HG02852 (cell line): Measurements from ENCODE around the gene NFKBIA.
"Not testable (repeated sequence)": the region's sequence is repeated elsewhere in the genome, so short reads cannot be mapped to it uniquely, and the experiment has no call there.

Experiments
- ATAC-seq: cut with Tn5 transposase; IDR thresholded peaks from one replicate; pipeline ENCODE4 v1.9.1; 2021; ENCODE audit warnings: mild to moderate bottlenecking, moderate library complexity; ENCODE audit not compliant: unreplicated experiment

The NFKBIA gene

GRCh38 chr14:35409595-35409994, 5.0 kb upstream of the NFKBIA start:
- no peak for ATAC-seq

DNA sequence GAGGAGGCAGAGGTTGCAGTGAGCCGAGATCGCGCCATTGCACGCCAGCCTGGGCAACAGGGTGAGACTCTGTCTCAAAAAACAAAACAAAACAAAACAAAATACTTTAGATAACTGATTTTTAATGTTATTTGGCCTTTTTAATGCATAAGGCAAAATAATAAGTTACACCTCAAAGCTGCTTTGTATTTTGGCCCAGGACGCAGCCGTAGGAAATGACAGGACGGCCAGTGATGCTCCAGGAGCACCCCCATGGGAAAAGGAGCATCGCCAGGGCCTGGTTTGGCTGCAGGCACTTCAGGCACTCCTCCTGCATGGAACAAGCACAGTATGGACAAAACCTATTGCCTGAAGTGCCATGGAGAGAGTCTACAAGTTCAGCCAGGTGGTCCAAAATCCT, 3.5 kb upstream of the NFKBIA start:
- no peak for ATAC-seq

DNA sequence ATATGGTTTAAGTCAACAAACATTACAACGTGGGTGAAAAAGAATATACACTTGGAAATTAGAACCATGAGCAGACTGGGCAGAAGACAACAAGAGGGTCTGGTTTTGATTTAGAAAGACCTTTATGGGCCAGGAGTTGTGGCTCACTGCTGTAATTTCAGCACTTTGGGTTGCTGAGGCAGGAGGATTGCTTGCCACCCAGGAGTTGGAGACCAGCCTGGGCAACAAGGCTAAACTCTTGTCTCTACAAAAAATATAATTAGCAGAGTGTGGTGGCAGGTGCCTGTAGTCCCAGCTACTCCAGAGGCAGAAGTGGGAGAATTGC, 2.7 kb upstream of the NFKBIA start:
- no peak for ATAC-seq

DNA sequence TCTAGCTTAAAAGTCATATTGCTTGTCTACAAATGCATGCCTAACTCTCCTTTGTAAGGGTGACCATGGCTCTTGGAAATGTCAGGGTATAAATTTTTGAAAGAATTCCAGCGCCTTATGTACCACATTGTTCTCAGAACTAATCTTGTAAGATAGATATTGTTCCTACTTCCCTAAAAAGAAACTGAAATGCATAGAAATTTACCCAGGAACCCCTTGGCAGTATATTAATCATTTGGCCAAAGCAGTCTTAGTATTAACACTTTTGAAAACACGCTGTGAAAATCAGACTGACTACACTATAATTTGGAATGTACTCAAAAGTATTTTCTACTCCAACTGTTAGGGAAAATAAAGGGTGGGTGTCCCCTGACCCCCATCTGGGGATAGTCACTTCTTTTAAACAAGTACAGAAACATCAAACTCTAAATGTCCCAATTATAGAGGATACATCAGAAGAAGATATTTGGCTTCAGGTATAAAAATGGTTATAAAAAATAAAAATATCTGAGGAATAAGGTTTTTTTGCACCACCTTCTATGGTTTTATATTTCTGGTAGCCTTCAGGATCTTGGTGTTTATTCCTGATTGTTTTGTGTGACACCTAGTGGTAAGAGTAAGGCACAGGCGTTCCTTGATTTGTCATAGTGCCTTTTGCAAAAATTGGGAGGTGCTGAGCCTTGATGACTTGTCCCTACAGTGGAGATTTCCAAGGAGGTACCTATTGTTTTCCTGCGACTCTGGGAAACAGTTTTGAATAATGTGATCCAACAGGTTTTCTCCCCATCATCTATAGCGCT, 2.2 kb upstream of the NFKBIA start:
- no peak for ATAC-seq

- no peak for ATAC-seq
Measured at GRCh38 chr14:35406090-35406489, 1.5 kb upstream of the NFKBIA start.

DNA sequence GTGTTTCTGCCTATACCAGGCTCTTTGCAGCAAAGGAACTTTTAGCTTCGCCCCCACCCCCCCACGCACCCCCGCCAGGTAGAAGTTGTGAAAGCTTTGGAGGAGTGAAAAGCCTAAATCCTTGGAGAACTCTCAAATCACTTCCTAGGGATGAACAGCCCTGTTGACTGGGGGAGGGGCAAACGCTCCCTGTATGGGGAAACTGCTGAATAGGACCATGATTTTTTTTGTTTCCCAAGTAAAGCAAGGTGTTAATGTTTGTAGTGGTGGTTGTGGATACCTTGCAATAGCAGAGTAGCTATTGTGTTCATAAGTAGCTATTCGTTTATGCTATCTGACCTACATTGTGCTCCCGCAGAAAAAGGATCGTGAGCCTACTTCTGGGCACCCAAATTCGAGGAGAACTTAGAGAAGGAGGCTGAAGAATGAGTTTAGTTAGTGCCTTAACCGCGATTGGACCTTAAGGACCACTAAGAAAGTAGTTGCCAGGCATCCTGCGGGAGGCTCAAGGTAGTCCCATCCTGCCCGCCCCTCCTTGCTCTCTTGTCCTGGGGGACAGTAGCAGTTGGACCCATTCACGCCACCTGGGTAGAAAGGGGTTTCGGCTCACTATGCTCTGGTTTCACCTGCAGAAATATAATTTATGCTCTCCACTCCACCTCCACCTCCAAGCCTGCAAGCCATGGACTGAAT, 901 bp upstream of the NFKBIA start:
- ATAC-seq = no peak

- peak; percentile 43 for ATAC-seq
Measured at GRCh38 chr14:35403603-35404448, 723 bp downstream of the NFKBIA start.

DNA sequence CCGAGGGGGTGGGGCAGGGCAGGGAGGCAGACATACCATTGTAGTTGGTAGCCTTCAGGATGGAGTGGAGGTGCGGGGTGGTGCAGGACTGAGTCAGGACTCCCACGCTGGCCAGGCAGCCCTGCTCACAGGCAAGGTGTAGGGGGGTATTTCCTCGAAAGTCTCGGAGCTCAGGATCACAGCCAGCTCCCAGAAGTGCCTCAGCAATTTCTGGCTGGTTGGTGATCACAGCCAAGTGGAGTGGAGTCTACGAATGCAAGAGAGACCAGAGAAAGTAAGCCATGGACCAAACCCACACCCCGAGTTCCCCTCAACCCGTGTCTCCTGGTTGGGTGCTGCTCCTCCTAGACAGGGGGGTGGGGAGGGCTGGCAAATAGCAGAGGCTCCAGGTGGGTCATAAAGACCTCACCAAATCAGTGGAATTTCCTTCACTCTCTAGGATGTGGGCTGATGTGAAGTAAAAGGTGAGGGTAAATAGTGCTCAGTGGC, 1.4 kb downstream of the NFKBIA start:
- no peak for ATAC-seq

- ATAC-seq = no peak
Measured at GRCh38 chr14:35402323-35403113, 2.0 kb downstream of the NFKBIA start.

DNA sequence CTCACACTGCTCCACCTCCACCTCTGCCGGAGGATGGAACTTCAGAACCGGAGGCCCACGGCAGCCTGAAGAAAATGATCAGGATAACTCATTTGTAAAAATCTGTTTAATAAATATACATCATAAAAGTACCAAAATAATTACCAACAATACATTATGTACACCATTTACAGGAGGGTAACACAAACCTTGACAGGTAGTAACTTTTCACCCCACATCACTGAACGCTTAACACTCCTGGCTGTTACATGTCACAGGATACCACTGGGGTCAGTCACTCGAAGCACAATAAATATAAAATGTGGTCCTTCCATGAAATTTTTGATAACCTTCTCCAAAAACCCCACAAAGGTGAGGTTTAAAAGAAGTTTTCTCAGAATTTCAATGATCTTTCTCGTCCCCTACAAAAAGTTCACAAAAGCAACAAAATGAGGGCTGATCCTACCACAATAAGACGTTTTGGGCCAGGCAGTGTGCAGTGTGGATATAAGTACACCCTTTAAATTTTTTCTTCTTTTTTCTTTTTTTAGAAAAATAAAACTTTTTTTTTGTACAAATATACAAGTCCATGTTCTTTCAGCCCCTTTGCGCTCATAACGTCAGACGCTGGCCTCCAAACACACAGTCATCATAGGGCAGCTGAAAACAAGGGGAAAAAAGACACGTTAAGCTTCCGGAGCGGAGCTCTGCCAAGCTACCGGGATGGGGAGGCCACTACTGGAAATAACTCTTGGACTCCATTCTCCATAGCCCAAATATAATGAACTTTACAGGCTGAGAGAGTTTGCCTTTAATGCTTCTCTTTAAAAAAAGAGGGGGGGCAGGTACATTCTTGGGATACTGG, 2.9 kb downstream of the NFKBIA start:
- ATAC-seq = no peak

DNA sequence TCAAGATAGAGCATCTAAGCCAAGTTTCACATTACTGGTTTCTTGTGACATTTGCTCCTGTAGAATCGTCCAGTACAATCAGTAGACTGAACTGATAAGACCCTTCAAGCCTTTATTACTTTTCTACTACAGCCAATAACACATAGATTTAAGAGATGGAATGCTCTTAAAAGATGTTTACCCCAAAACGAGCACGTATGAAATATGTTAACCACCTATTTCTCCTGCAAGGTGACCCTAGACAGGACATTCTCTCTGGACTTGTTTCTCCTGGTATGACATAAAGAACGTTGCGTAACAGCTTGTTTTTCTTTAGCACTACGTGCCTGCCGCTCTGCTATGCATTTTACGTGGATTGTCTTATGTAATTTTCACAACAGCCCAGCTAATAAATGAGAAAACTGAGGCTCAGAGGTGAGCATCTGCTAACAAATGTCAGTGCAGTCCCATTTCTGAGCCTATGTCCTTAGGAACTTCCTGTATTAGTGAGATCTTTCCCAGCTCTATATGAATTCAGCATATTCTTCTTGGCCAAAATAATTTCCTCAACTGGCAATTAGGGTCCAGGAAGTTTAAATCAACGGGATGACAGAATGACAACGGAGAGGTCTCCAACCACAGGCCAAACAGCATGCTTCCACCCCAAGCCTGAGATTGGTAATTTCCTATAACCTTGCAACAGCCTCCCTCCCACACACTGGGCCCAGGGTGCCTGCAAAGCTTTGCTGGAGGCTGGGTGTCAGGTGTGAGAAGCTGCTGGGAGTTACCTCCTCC, 3.7 kb downstream of the NFKBIA start:
- no peak for ATAC-seq

- ATAC-seq = no peak
Measured at GRCh38 chr14:35399083-35399937, 5.2 kb downstream of the NFKBIA start.

DNA sequence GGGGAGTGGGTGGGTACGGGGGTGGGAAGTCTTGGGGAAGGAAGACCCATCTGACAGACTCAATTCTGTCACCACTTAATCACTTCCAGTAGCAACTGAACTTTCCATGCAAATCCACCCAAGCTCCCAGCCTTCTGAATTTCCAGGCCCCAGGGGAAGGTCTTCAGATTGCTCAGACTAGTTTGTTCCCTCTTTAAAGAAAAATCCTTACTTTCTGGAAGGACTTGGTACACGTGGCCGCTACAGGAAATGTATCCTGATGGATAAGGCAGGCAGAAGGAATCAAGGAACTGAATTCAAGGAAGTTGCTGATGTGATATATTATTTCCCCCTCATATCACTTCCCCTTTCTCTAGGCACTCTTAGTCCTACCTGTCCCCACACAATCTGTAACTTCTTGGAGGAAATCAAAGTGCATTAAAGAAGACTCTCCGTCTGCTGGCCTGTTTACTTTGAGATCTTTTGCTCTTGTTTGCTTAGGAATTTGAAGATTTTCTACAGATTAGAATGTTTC, 6.4 kb downstream of the NFKBIA start:
- no peak for ATAC-seq

- ATAC-seq = not testable (repeated sequence)
Measured at GRCh38 chr14:35396610-35397009, 7.9 kb downstream of the NFKBIA start.

DNA sequence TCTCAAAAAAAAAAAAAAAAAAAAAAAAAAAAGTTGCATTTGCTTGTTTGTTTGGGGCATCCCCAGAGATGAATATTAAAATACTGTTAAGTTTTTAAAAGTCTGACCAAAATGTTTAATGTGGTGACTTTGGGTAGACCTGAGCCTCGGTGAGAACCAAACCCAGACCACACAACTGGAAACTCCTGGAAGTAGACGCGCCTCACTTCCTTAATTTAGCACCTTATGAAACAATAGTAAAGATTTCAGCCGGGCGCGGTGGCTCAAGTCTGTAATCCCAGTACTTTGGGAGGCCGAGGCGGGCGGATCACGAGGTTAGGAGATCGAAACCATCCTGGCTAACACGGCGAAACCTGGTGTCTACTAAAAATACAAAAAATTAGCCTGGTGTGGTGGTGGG, 9.3 kb downstream of the NFKBIA start:
- ATAC-seq = no peak

GRCh38 chr14:35394326-35395013, 10.1 kb downstream of the NFKBIA start:
- no peak for ATAC-seq

DNA sequence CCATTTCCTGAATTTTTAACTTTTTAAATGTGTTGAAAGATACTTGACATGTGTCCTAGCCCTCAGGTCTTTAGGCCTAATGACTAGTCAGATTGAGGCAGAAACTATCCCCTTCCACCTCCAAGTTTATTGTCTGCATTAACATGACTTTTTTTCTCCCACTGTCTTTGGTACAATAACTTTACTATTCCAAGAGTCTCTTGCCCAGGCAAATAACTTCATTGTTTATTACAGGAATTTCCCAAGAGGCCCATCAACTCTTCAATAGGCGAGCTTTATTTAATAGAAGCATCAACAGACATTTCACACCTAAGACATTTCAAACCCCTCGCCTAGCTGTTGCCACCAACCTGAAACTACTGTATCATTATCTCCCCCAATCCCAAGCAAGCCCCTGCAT, 10.7 kb downstream of the NFKBIA start:
- ATAC-seq = no peak
